ENCODE measurements around the gene WDR89. TPM values are rescaled to one million over a fixed set of nuclear protein-coding genes. Genes with fewer than 3 reads are reported as not detected.

Gene WDR89
- total RNA-seq, 6 donors from 2014 or later, result 2.1 to 16.9 (median 9.1) TPM

- no peak for ATAC-seq (ENCODE audit: low FRiP score in 2 of 2)
- Histone ChIP-seq H3K4me3 (no peak overlapping the region), H3K9me3 (no peaks in the 10 kb centered on the region), H3K36me3 (peaks cover 0 to 4% (median 0%) of the 10 kb centered on the region in 4 donors), H3K4me1 (no peaks in the 10 kb centered on the region), H3K27me3 (no peaks in the 10 kb centered on the region), H3K27ac (no peak overlapping the region)
- no peak for DNase-seq
- 100% methylated on average over 1 of the region's 1 CpG for WGBS, 2 donors
- TF ChIP-seq EP300 (IDR thresholded peaks at IDR 0.05) (no peak), POLR2A (IDR thresholded peaks at IDR 0.05) (no peak), POLR2AphosphoS5 (IDR thresholded peaks at IDR 0.05) (no peak)
- TF ChIP-seq, protein P1, sequence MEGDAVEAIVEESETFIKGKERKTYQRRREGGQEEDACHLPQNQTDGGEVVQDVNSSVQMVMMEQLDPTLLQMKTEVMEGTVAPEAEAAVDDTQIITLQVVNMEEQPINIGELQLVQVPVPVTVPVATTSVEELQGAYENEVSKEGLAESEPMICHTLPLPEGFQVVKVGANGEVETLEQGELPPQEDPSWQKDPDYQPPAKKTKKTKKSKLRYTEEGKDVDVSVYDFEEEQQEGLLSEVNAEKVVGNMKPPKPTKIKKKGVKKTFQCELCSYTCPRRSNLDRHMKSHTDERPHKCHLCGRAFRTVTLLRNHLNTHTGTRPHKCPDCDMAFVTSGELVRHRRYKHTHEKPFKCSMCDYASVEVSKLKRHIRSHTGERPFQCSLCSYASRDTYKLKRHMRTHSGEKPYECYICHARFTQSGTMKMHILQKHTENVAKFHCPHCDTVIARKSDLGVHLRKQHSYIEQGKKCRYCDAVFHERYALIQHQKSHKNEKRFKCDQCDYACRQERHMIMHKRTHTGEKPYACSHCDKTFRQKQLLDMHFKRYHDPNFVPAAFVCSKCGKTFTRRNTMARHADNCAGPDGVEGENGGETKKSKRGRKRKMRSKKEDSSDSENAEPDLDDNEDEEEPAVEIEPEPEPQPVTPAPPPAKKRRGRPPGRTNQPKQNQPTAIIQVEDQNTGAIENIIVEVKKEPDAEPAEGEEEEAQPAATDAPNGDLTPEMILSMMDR (IDR thresholded peaks at IDR 0.05), result no peak
Measured at GRCh38 chr14:63678536-63678935, 36.9 kb upstream of the WDR89 start.

DNA sequence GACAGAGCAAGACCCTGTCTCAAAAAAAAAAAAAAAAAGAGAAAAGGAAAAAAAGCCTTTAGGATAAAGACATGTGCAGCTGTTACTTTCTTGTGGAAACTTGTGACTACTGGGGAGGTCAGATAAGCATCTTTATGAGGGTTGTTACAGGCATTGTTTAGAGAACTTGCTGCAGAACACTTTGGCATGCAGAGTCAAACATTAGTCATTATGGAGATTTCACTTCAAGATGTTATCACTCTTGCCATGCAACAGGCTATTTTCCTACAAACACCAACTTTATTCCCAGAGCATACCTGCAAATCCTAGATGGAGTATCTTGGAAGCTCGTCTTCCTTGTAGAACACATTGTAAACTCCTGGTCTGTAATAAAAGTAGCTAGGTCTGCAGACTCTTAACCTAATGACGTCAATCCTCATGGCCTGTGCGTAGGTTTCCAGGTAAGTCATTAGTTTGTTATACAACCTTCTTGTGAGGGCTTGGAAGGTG, 36.3 kb upstream of the WDR89 start:
- H3K27me3 ChIP-seq, result no peaks in the 10 kb centered on the region
- no peak overlapping the region for H3K4me3 ChIP-seq
- H3K4me1 ChIP-seq, result no peaks in the 10 kb centered on the region
- H3K36me3 ChIP-seq, result peaks cover 0 to 4% (median 0%) of the 10 kb centered on the region in 4 donors
- no peaks in the 10 kb centered on the region for H3K9me3 ChIP-seq
- TF ChIP-seq POLR2AphosphoS5 (IDR thresholded peaks at IDR 0.05), result no peak
- ATAC-seq (ENCODE audit: low FRiP score in 2 of 2) (no peak), DNase-seq (no peak)
- H3K27ac ChIP-seq, result no peak overlapping the region
- 96 to 100% methylated on average over 3 of the region's 3 CpGs for WGBS, 2 donors

DNA sequence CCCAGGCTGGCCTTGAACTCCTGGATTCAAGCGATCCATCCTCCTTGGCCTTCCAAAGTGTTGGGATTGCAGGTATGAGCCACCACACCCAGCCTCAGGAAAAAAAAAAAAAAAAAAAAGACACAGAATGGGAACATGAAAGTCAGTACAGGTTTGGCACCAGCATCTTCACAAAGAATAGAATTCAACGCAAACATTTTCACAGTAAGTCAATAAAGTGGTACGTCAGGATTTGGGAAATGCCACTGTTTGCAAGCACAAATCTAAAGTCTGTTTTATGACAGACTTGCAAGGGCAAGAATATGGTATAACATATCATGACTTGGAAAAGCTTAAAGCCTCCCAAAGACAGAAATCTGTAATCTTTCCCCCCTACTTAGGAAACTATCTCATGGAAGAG, 34.9 kb upstream of the WDR89 start:
- no peak for TF ChIP-seq POLR2AphosphoS5 (IDR thresholded peaks at IDR 0.05)
- no peak for TF ChIP-seq POLR2A (IDR thresholded peaks at IDR 0.05)
- no peak for TF ChIP-seq EP300 (IDR thresholded peaks at IDR 0.05)
- TF ChIP-seq, protein P1 (IDR thresholded peaks at IDR 0.05), result no peak
- Histone ChIP-seq H3K36me3 (peaks cover 0 to 4% (median 0%) of the 10 kb centered on the region in 4 donors), H3K27ac (no peak overlapping the region), H3K27me3 (no peaks in the 10 kb centered on the region), H3K9me3 (no peaks in the 10 kb centered on the region), H3K4me3 (no peak overlapping the region), H3K4me1 (no peaks in the 10 kb centered on the region)
- ATAC-seq (ENCODE audit: low FRiP score in 2 of 2) (no peak), DNase-seq (no peak)
- 92 to 96% methylated on average over 3 of the region's 3 CpGs for WGBS, 2 donors

- H3K36me3 ChIP-seq, result peaks cover 0 to 4% (median 0%) of the 10 kb centered on the region in 4 donors
- no peak for DNase-seq
- no peak overlapping the region for H3K4me3 ChIP-seq
- WGBS, 2 donors, result 84 to 89% methylated on average over 7 of the region's 7 CpGs
- ATAC-seq (ENCODE audit: low FRiP score in 2 of 2), result no peak
- no peaks in the 10 kb centered on the region for H3K4me1 ChIP-seq
- no peak for TF ChIP-seq POLR2A (IDR thresholded peaks at IDR 0.05)
- no peak for TF ChIP-seq EP300 (IDR thresholded peaks at IDR 0.05)
- TF ChIP-seq POLR2AphosphoS5 (IDR thresholded peaks at IDR 0.05), result no peak
- TF ChIP-seq, protein P1 (IDR thresholded peaks at IDR 0.05), result no peak
- no peaks in the 10 kb centered on the region for H3K9me3 ChIP-seq
- no peaks in the 10 kb centered on the region for H3K27me3 ChIP-seq
- no peak overlapping the region for H3K27ac ChIP-seq
Measured at GRCh38 chr14:63673886-63674497, 32.3 kb upstream of the WDR89 start.

GRCh38 chr14:63673255-63673654, 31.6 kb upstream of the WDR89 start:
- 81 to 85% methylated on average over 5 of the region's 5 CpGs for WGBS, 2 donors
- ATAC-seq (ENCODE audit: low FRiP score in 2 of 2) (no peak), DNase-seq (no peak)
- H3K36me3 ChIP-seq, result peaks cover 0 to 4% (median 0%) of the 10 kb centered on the region in 4 donors
- no peak overlapping the region for H3K27ac ChIP-seq
- H3K9me3 ChIP-seq, result no peaks in the 10 kb centered on the region
- H3K27me3 ChIP-seq, result no peaks in the 10 kb centered on the region
- H3K4me1 ChIP-seq, result no peaks in the 10 kb centered on the region
- H3K4me3 ChIP-seq, result no peak overlapping the region
- no peak for TF ChIP-seq POLR2AphosphoS5 (IDR thresholded peaks at IDR 0.05)
- TF ChIP-seq, protein P1 (IDR thresholded peaks at IDR 0.05), result no peak
- TF ChIP-seq POLR2A (IDR thresholded peaks at IDR 0.05), result no peak

All from upper lobe of left lung (tissue), 6 donors.